Peyer's patch (tissue), 4 donors: Measurements from ENCODE around the gene ERC2.

Experiments used
- CTCF ChIP-seq, 6 experiments: fragments of 450-650 bp in 4 of 6; fragments of 200-600 bp in 2 of 6; sonication (generic) in 1 of 6; IDR thresholded peaks; one replicate each; pipeline ENCODE4 v1.5.1; 2017 to 2019; ENCODE audit warnings: antibody characterized with exemption in 6 of 6, mild to moderate bottlenecking in 3 of 6, moderate library complexity in 1 of 6
- POLR2A ChIP-seq, 2 donors: fragments of 450-650 bp; IDR thresholded peaks; one replicate each; pipeline ENCODE4 v1.5.1; 2017; ENCODE audit warnings: antibody characterized with exemption in 2 of 2, mild to moderate bottlenecking in 2 of 2, moderate library complexity in 2 of 2

GRCh38 chr3:55937301-55937700 is 531.0 kb downstream of the ERC2 start:
- TF ChIP-seq CTCF (IDR thresholded peaks at IDR 0.05) (no peak), POLR2A (IDR thresholded peaks at IDR 0.05) (no peak)
